Mononuclear cell (primary cell): ENCODE results near the gene CHCHD10. TPM values are rescaled to one million over a fixed set of nuclear protein-coding genes. Genes with fewer than 3 reads are reported as not detected.

Experiments used
- H3K27me3 ChIP-seq: 2 replicates; pipeline ENCODE4 v1.6.0; 2011; ENCODE audit warnings: low read length, control low read depth; ENCODE audit not compliant: insufficient read depth
- H3K4me1 ChIP-seq: 2 replicates; pipeline ENCODE4 v1.5.1; 2011; ENCODE audit warnings: mild to moderate bottlenecking, low read length, control low read depth; ENCODE audit not compliant: insufficient read depth
- H3K4me3 ChIP-seq: 2 replicates; pipeline ENCODE4 v1.5.1; 2011; ENCODE audit warnings: mild to moderate bottlenecking, low read length, moderate library complexity
- H3K9me3 ChIP-seq: 2 replicates; pipeline ENCODE4 v1.5.1; 2011; ENCODE audit warnings: low read depth, mild to moderate bottlenecking, control low read depth, low read length
- total RNA-seq: library from RNA; depleted of rRNA; stranded (reverse); fragments of >200 nt; gene quantifications from one replicate; pipeline ENCODE4 v1.2.3, GENCODE V29; 2012

Gene CHCHD10
- total RNA-seq, 1 donor = 9.0 TPM

DNA sequence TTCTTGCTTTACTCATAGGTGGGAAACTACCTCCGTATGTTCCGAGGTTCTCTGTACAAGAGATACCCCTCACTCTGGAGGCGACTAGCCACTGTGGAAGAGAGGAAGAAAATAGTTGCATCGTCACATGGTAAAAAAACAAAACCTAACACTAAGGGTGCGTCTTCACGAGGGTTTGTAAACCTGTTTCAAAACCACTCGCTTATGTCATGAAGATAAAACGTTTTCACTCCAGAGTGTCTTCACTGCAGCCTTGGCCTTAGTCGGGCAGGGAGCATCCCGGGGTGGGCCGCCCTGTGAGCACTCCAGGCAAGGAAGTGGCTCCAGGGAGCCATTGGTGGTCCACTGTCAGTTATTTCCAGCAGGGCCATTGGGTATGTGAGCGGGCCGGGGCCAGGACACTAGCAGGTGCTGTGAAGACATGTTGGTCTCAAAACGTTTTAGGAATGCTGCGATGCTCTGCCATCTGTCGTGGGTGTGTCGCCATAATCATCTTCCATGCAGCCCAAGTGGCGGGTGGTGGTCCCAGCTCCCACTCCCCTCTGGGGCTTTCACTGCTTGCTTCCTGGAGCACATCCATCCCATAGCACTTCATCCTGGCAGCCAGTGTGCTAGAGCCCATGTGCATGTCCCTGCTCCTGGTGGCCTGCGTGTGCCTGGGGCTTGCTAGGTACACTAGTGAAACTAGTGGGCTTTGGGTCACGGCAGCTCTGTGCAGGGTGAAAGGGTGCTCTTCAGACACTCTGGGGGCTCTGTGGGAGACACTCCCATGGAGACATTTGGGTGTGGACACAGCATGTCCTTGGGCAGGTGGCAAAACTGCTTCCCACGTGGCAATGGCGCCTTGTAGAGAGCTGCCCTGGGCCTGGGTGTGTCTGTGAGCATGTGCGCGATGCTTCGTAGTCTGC, 24.2 kb upstream of the CHCHD10 start:
- Histone ChIP-seq H3K27me3 (no peaks in the 10 kb centered on the region), H3K4me1 (peaks cover 26% of the 10 kb centered on the region), H3K9me3 (no peaks in the 10 kb centered on the region), H3K4me3 (no peak overlapping the region)

GRCh38 chr22:23790819-23791737, 23.3 kb upstream of the CHCHD10 start:
- Histone ChIP-seq H3K4me3 (no peak overlapping the region), H3K9me3 (no peaks in the 10 kb centered on the region), H3K4me1 (peaks cover 32% of the 10 kb centered on the region), H3K27me3 (no peaks in the 10 kb centered on the region)

- H3K4me3 ChIP-seq = no peak overlapping the region
- H3K9me3 ChIP-seq = no peaks in the 10 kb centered on the region
- H3K4me1 ChIP-seq = peaks cover 32% of the 10 kb centered on the region
- no peaks in the 10 kb centered on the region for H3K27me3 ChIP-seq
These were observed 21.9 kb upstream of the CHCHD10 start for GRCh38 chr22:23789638-23790037.

GRCh38 chr22:23789121-23789520, 21.3 kb upstream of the CHCHD10 start:
- Histone ChIP-seq H3K9me3 (no peaks in the 10 kb centered on the region), H3K4me1 (peaks cover 32% of the 10 kb centered on the region), H3K27me3 (no peaks in the 10 kb centered on the region), H3K4me3 (no peak overlapping the region)

DNA sequence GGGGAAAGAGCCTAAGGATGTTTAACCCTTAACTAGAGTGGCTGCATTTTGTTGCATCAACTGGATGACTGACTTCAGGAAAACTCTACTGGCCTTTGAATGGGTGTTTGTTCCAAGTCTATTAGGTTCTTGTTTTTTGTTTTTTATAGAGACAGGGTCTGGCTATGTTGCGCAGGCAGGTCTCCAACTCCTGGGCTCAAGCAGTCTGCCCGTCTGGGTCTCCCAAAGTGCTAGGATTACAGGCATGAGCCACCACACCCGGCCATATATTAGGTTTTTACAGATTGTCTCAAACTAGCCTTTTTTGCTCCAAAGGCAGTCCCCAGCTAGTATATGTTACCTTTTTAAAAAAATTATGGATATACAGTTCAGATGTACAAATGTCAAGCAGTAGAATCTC, 20.1 kb upstream of the CHCHD10 start:
- H3K27me3 ChIP-seq = no peaks in the 10 kb centered on the region
- H3K4me3 ChIP-seq = peak overlapping the region; percentile 80
- H3K9me3 ChIP-seq = no peaks in the 10 kb centered on the region
- peaks cover 32% of the 10 kb centered on the region for H3K4me1 ChIP-seq

- H3K4me1 ChIP-seq = peaks cover 32% of the 10 kb centered on the region
- H3K27me3 ChIP-seq = no peaks in the 10 kb centered on the region
- H3K9me3 ChIP-seq = no peaks in the 10 kb centered on the region
- peak overlapping the region; percentile 80 for H3K4me3 ChIP-seq
These were observed 19.8 kb upstream of the CHCHD10 start for GRCh38 chr22:23787600-23787896.

DNA sequence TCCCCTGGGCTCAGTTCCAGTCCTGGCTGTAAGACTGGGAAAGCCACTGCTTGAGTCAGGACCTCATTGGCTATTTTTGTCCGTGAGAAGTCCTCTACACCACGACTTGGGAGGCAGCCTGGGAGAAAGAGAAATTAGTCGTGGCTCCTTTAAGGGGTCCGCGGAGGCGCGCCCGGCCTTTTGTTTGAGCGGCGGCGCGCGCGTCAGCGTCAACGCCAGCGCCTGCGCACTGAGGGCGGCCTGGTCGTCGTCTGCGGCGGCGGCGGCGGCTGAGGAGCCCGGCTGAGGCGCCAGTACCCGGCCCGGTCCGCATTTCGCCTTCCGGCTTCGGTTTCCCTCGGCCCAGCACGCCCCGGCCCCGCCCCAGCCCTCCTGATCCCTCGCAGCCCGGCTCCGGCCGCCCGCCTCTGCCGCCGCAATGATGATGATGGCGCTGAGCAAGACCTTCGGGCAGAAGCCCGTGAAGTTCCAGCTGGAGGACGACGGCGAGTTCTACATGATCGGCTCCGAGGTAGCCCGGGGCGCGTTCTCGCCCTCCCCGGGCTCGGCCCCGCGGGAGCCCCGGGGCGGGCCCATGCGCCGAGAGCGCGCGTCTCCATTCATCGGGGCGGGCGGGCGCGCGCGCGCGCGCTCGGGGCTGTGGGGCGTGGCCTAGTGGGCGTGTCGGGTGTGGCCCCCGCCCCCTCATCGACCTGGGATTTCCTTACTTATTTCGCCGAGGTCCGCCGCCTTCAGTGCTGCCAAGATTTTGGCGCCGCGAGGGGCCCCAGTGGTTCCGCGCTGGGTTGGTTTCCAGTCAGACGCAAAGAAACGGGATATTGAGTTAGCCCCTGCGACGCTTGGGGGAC, 19.2 kb upstream of the CHCHD10 start, which contains the start of gene SMARCB1:
Gene SMARCB1, plus strand, starts transcription at position 215 of the 848 bp plus-strand sequence. Its CDS starts 204 bp downstream, at position 419.
- Histone ChIP-seq H3K9me3 (no peaks in the 10 kb centered on the region), H3K4me3 (peak within 1 kb of the TSS; percentile 80), H3K4me1 (peaks cover 32% of the 10 kb centered on the region), H3K27me3 (no peaks in the 10 kb centered on the region)

DNA sequence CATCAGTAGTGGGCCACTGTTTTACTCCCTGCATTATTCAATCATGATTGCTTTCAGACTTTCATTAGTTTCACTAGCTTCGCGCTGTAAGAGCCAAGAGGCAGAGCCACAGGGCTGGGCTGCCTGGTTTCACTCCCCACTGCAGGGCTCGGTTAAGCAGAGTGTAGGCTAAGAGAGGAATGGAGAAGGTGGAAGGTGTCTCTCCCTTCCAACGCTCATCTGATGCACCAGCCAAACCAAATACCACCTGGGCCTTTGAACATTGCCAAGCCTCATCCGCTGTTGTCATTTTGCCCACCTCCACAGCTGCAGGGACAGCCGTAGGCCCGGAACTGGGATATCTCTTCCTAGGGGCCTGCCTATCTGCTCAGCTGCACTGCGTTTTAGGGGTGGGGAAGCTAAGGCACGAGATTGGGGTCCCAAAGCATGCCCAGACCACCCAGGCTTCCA, 18.5 kb upstream of the CHCHD10 start:
- Histone ChIP-seq H3K4me1 (peaks cover 32% of the 10 kb centered on the region), H3K4me3 (peak overlapping the region; percentile 80), H3K27me3 (no peaks in the 10 kb centered on the region), H3K9me3 (no peaks in the 10 kb centered on the region)

GRCh38 chr22:23784215-23784732, 16.5 kb upstream of the CHCHD10 start:
- Histone ChIP-seq H3K4me3 (no peak overlapping the region), H3K9me3 (no peaks in the 10 kb centered on the region), H3K4me1 (peaks cover 25% of the 10 kb centered on the region), H3K27me3 (no peaks in the 10 kb centered on the region)

- no peaks in the 10 kb centered on the region for H3K27me3 ChIP-seq
- no peak overlapping the region for H3K4me3 ChIP-seq
- peaks cover 18% of the 10 kb centered on the region for H3K4me1 ChIP-seq
- no peaks in the 10 kb centered on the region for H3K9me3 ChIP-seq
These were observed 15.7 kb upstream of the CHCHD10 start for GRCh38 chr22:23783265-23784150.

- H3K4me1 ChIP-seq = peaks cover 9% of the 10 kb centered on the region
- no peaks in the 10 kb centered on the region for H3K9me3 ChIP-seq
- H3K27me3 ChIP-seq = no peaks in the 10 kb centered on the region
- no peak overlapping the region for H3K4me3 ChIP-seq
These were observed 14.9 kb upstream of the CHCHD10 start for GRCh38 chr22:23782703-23783102.

GRCh38 chr22:23782252-23782651, 14.5 kb upstream of the CHCHD10 start:
- Histone ChIP-seq H3K9me3 (no peaks in the 10 kb centered on the region), H3K4me1 (peaks cover 6% of the 10 kb centered on the region), H3K27me3 (no peaks in the 10 kb centered on the region), H3K4me3 (no peak overlapping the region)

- H3K4me1 ChIP-seq = peaks cover 5% of the 10 kb centered on the region
- H3K9me3 ChIP-seq = no peaks in the 10 kb centered on the region
- no peak overlapping the region for H3K4me3 ChIP-seq
- no peaks in the 10 kb centered on the region for H3K27me3 ChIP-seq
These were observed 13.9 kb upstream of the CHCHD10 start for GRCh38 chr22:23781511-23782183.
